HepG2 (cell line): ENCODE results near the gene NDFIP2. TPM values are rescaled to one million over a fixed set of nuclear protein-coding genes. Genes with fewer than 3 reads are reported as not detected.
A peak's percentile ranks its signal among the peaks of the same experiment; 100 is the strongest.

Source experiments
- ATAC-seq: fragments of 200-7000 bp; cut with Tn5 transposase; 3 replicates; pipeline ENCODE4 v1.9.1; 2020; ENCODE audit warnings: mild to moderate bottlenecking, moderate library complexity
- BruUV-seq: library from RNA; stranded (reverse); fragments of 400-500 nt; replicated peaks from 2 replicates; lab custom pipeline; 2021; lab: Mats Ljungman, UMichigan
- CTCF ChIA-PET: fragments of 300-600 bp; formaldehyde crosslinking; extraction: SDS; loops from one replicate; lab custom pipeline; 2021; ENCODE audit warnings: low total read pairs, inconsistent platforms, low intra/inter-chr PET ratio; lab: Yijun Ruan, JAX
- POLR2A ChIA-PET: fragments of 350-600 bp; sonication (Branson Sonifier 250); formaldehyde crosslinking; loops from one replicate; lab custom pipeline; 2020; ENCODE audit warnings: antibody characterized with exemption, inconsistent platforms; lab: Yijun Ruan, JAX
- DNase-seq: peaks from one replicate; pipeline ENCODE4 v3.0.0-alpha.2; 2015; ENCODE audit warnings: low spot score
- FAIRE-seq: peaks from 3 replicates; lab custom pipeline; 2011; peaks lifted over from hg19 to GRCh38; lab: Jason Lieb, UNC
- H2AFZ ChIP-seq: one replicate; pipeline ENCODE4 v1.6.1; 2011; ENCODE audit warnings: low read length, inconsistent platforms
- H3K27ac ChIP-seq: fragments of 300-600 bp; 3 replicates; pipeline ENCODE4 v1.8.0; 2011; ENCODE audit warnings: mixed run types, mild to moderate bottlenecking, mixed read lengths, low read length, inconsistent platforms; ENCODE audit not compliant: insufficient read depth; ENCODE audit errors: extremely low read length
- H3K27me3 ChIP-seq, 2 experiments: fragments of 200-600 bp in 1 of 2; 2 replicates in 1 of 2; 3 replicates in 1 of 2; pipeline versions ENCODE4 v1.6.0 to v1.8.0; 2011; ENCODE audit warnings: low read length in 2 of 2, mild to moderate bottlenecking in 2 of 2, moderate library complexity in 2 of 2, inconsistent platforms in 1 of 2; ENCODE audit not compliant: insufficient read depth in 2 of 2, control insufficient read depth in 1 of 2
- H3K36me3 ChIP-seq, 2 experiments: fragments of 200-600 bp in 1 of 2; replicated peaks in 1 of 2; 2 replicates in 1 of 2; 3 replicates in 1 of 2; pipeline versions ENCODE4 v1.5.1 to v1.8.0; 2011; ENCODE audit warnings: low read length in 2 of 2, inconsistent platforms in 1 of 2; ENCODE audit not compliant: insufficient read depth in 2 of 2, control insufficient read depth in 1 of 2
- H3K4me1 ChIP-seq: 2 replicates; pipeline ENCODE4 v1.5.1; 2012; ENCODE audit warnings: low read length, inconsistent platforms; ENCODE audit not compliant: insufficient read depth
- H3K4me2 ChIP-seq: 2 replicates; pipeline ENCODE4 v1.6.0; 2011; ENCODE audit warnings: low read depth, low read length, inconsistent platforms
- H3K4me3 ChIP-seq, 3 experiments: fragments of 200-600 bp in 1 of 3; sonication (generic), shearing (Covaris generic) in 1 of 3; replicated peaks in 1 of 3; 2 replicates each; pipeline ENCODE4 v1.5.1; 2011 to 2016; ENCODE audit warnings: low read length in 3 of 3, inconsistent platforms in 2 of 3, low read depth in 2 of 3, mild to moderate bottlenecking in 2 of 3, control low read depth in 1 of 3, mixed read lengths in 1 of 3; ENCODE audit not compliant: insufficient read depth in 1 of 3
- H3K79me2 ChIP-seq: one replicate; pipeline ENCODE4 v1.6.1; 2011; ENCODE audit warnings: low read length, inconsistent platforms; ENCODE audit not compliant: insufficient read depth
- H3K9ac ChIP-seq: 2 replicates; pipeline ENCODE4 v1.6.0; 2011; ENCODE audit warnings: mild to moderate bottlenecking, low read depth, low read length, inconsistent platforms; ENCODE audit not compliant: insufficient read depth
- H3K9me3 ChIP-seq: 2 replicates; pipeline ENCODE4 v1.5.1; 2012; ENCODE audit warnings: mild to moderate bottlenecking, low read length
- H4K20me1 ChIP-seq: 2 replicates; pipeline ENCODE4 v1.6.0; 2011; ENCODE audit warnings: inconsistent platforms, mild to moderate bottlenecking, low read length, moderate library complexity; ENCODE audit not compliant: insufficient read depth
- MAFF ChIP-seq: IDR thresholded peaks from 2 replicates; pipeline ENCODE4 v1.6.1; 2011; ENCODE audit warnings: low read depth, low read length, improper control_type of control experiment
- MAFK ChIP-seq, 2 experiments: IDR thresholded peaks in 1 of 2; conservative IDR thresholded peaks in 1 of 2; 2 replicates each; pipeline ENCODE4 v1.6.1; 2011; ENCODE audit warnings: improper control_type of control experiment in 2 of 2, low read length in 2 of 2
- RFXANK ChIP-seq: IDR thresholded peaks from 2 replicates; pipeline ENCODE4 v1.6.1; 2016
- TRAFD1 ChIP-seq: sonication (generic); formaldehyde crosslinking; IDR thresholded peaks from 2 replicates; pipeline ENCODE4 v1.5.1; 2020; ENCODE audit warnings: missing genetic modification reagents, mild to moderate bottlenecking, borderline replicate concordance
- ZNF121 ChIP-seq: sonication (generic); formaldehyde crosslinking; IDR thresholded peaks from 2 replicates; pipeline ENCODE4 v1.5.0; 2020; ENCODE audit warnings: mild to moderate bottlenecking, missing genetic modification reagents
- WGBS: methylation state at CpG from one replicate; pipeline ENCODE4 v1.1.6; 2017; ENCODE audit warnings: low lambda C conversion rate; 5-methylcytosine and 5-hydroxymethylcytosine counted together
- in situ Hi-C: cut with HindIII; loops from 2 replicates; pipeline ENCODE4 v1.10.0; 2017; ENCODE audit warnings: low pct_unique_long_range_greater_than_20kb; ENCODE audit not compliant: extremely low pct_ligation_motif_present
- intact Hi-C: fragments of 100-400 bp; cut with micrococcal nuclease; formaldehyde crosslinking; loops from one replicate; pipeline ENCODE4 v1.10.0; 2022; ENCODE audit not compliant: unreplicated experiment
- polyA plus RNA-seq, 8 experiments: library from polyadenylated mRNA; depleted of rRNA in 3 of 8; stranded (reverse) in 7 of 8; unstranded in 1 of 8; fragments of >200 nt; fragmentation: Illumina TruSeq in 4 of 8; extraction: Trizol in 4 of 8; gene quantifications; 2 replicates each; pipeline versions ENCODE4 v1.2.1 to v1.2.3, GENCODE V29; 2011 to 2016; ENCODE audit warnings: low read depth in 4 of 8, missing spikeins in 1 of 8, mixed read lengths in 1 of 8; ENCODE audit not compliant: insufficient read depth in 1 of 8
- total RNA-seq, 5 experiments: library from RNA; depleted of rRNA; stranded (reverse); fragments of >200 nt; fragmentation: Illumina TruSeq; extraction: Trizol; gene quantifications; 2 replicates each; pipeline ENCODE4 v1.2.3, GENCODE V29; 2016; ENCODE audit warnings: low read depth in 1 of 5

The NDFIP2 gene
- total and polyA plus RNA-seq, 2 of the 13 experiments (the other 11 are each of a cell fraction or from before 2014, with no cell fraction given), result 23.2 to 32.0 TPM

GRCh38 chr13:79492313-79492798 is 11.4 kb downstream of the NDFIP2 start:
- Histone ChIP-seq H3K4me2 (no peak overlapping the region), H3K4me3 (no peak overlapping the region), H3K27ac (no peak overlapping the region), H3K9ac (no peak overlapping the region), H3K79me2 (peaks cover 70% of the 10 kb centered on the region), H3K9me3 (no peaks in the 10 kb centered on the region), H3K4me1 (peaks cover 7% of the 10 kb centered on the region), H3K27me3 (no peaks in the 10 kb centered on the region), H3K36me3 (no peaks in the 10 kb centered on the region), H4K20me1 (no peaks in the 10 kb centered on the region), H2AFZ (no peak overlapping the region)
- no TSS peak for BruUV-seq
- no peak for ATAC-seq
- no peak for FAIRE-seq
- in situ Hi-C loops (no loop called here), intact Hi-C loops (loop anchor here (10.0 kb wide), 1 partner anchor 852 kb away; the partner anchor contains the start of gene SPRY2)
- 0 out of 2 replicates have a peak, but pooled peaks have one; percentile 30 for TF ChIP-seq ZNF121 (CRISPR knock-in tag)
- no peak for TF ChIP-seq TRAFD1
- 86% methylated on average over 5 of the region's 5 CpGs for WGBS
- CTCF ChIA-PET, result no interaction called here
- DNase-seq, result no peak
- POLR2A ChIA-PET, result no interaction called here

DNA sequence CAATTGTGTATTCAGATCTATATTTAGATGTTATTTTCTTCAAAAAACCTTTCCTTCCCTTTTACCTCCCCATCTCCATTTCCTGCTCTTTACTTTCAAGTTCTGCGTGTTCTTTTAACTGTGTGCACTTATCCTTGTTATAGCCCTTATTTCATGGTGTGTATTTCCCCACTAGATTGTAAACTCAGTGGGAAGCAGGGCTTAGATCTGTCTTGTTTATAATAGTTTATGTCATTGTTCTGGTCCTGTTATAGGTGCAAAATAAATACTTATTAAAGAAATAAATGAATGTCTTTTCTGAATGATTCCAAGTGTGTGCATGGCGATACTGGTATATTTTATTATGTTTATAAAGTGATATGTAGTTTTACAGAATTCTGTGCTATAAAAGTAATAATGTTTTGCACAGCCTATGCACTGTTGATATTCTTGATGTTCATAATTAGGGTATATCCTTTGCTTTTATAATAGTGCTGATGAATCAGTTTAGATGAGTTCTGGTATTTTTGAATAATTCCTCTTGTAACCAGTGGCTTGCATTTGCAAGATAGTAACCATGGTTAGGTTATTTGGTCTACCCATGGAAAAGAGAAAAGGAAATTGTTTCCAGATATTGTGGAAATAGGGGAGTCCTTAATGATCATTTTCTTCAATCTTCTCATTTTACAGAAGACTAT is 12.1 kb downstream of the NDFIP2 start:
- H4K20me1 ChIP-seq, result no peaks in the 10 kb centered on the region
- H3K4me1 ChIP-seq, result peaks cover 7% of the 10 kb centered on the region
- H3K36me3 ChIP-seq, result no peaks in the 10 kb centered on the region
- H3K79me2 ChIP-seq, result peaks cover 64% of the 10 kb centered on the region
- no peaks in the 10 kb centered on the region for H3K27me3 ChIP-seq
- peak in 1 of 2 experiments; percentile 32; a peak in 2 of 4 replicates for TF ChIP-seq MAFK (conservative IDR thresholded peaks at IDR 0.05 in 1 of 2, IDR thresholded peaks at IDR 0.05 in 1 of 2; ENCODE audit: low read length in 2 of 2)
- TF ChIP-seq RFXANK, result no peak
- TF ChIP-seq MAFF, result 0 out of 2 replicates have a peak, but pooled peaks have one; percentile 7
- FAIRE-seq (no peak), ATAC-seq (no peak), DNase-seq (no peak)
- no peak overlapping the region for H3K4me3 ChIP-seq
- H3K4me2 ChIP-seq, result no peak overlapping the region
- no peak overlapping the region for H2AFZ ChIP-seq
- no peaks in the 10 kb centered on the region for H3K9me3 ChIP-seq
- ChIA-PET POLR2A (interaction anchor here (1.1 to 2.1 kb wide), 2 partner anchors 8 to 12 kb away, joined by 3 to 4 read pairs; partner anchors contain the start of gene NDFIP2), CTCF (no interaction called here)
- WGBS, result 94% methylated on average over 2 of the region's 2 CpGs
- in situ Hi-C loops, result no loop called here
- no peak overlapping the region for H3K9ac ChIP-seq
- intact Hi-C loops, result loop anchor here (10.0 kb wide), 1 partner anchor 852 kb away; the partner anchor contains the start of gene SPRY2
- H3K27ac ChIP-seq, result no peak overlapping the region
- BruUV-seq, result no TSS peak
